ENCODE measurements around the gene LOXL3. TPM values are rescaled to one million over a fixed set of nuclear protein-coding genes. Genes with fewer than 3 reads are reported as not detected.
"Not testable (repeated sequence)": the region's sequence is repeated elsewhere in the genome, so short reads cannot be mapped to it uniquely, and the experiment has no call there.

Gene LOXL3
- total RNA-seq, 1 experiment from 2014 or later = 3.1 TPM

GRCh38 chr2:74496997-74497776, 56.6 kb downstream of the LOXL3 start:
- no peak for DNase-seq (ENCODE audit: extremely low read depth, low read depth)

- no peak for DNase-seq (ENCODE audit: extremely low read depth, low read depth)
These were observed 58.3 kb downstream of the LOXL3 start for GRCh38 chr2:74495440-74495839.

- no peak for DNase-seq (ENCODE audit: extremely low read depth, low read depth)
These were observed 60.2 kb downstream of the LOXL3 start for GRCh38 chr2:74493546-74493945.

- DNase-seq (ENCODE audit: extremely low read depth, low read depth) = no peak
These were observed 61.8 kb downstream of the LOXL3 start for GRCh38 chr2:74491648-74492544.

- DNase-seq (ENCODE audit: extremely low read depth, low read depth) = no peak
These were observed 63.8 kb downstream of the LOXL3 start for GRCh38 chr2:74489906-74490305.

- no peak for DNase-seq (ENCODE audit: extremely low read depth, low read depth)
These were observed 64.9 kb downstream of the LOXL3 start for GRCh38 chr2:74488643-74489481.

- no peak for DNase-seq (ENCODE audit: extremely low read depth, low read depth)
These were observed 67.6 kb downstream of the LOXL3 start for GRCh38 chr2:74486141-74486540.

- not testable (repeated sequence) for DNase-seq (ENCODE audit: extremely low read depth, low read depth)
These were observed 70.0 kb downstream of the LOXL3 start for GRCh38 chr2:74483675-74484164.

- DNase-seq (ENCODE audit: extremely low read depth, low read depth) = peak; percentile 94
These were observed 70.7 kb downstream of the LOXL3 start, which contains the start of the genes CCDC142 and TTC31 for GRCh38 chr2:74482801-74483674. TSS of gene CCDC142 (minus strand) at chr2:74482998. CDS start at chr2:74482837, 161 bp downstream. TSS of gene TTC31 (plus strand) at chr2:74483081. CDS start at chr2:74483096, 15 bp downstream.

Other genes starting within 250 kb of the LOXL3 start
- 0.40 and 1.6 TPM in 2 replicates for gene SLC4A5, start 210.5 kb downstream of the LOXL3 start, total RNA-seq (2014; rRNA removed; shearing (Covaris generic))
- gene DCTN1, start 173.6 kb downstream of the LOXL3 start, total RNA-seq (2014; rRNA removed; shearing (Covaris generic)) = 39.8 and 52.1 TPM in 2 replicates
- 1.2 and 2.2 TPM in 2 replicates for gene C2orf81, start 132.3 kb downstream of the LOXL3 start, total RNA-seq (2014; rRNA removed; shearing (Covaris generic))
- gene WDR54, start 132.2 kb downstream of the LOXL3 start, total RNA-seq (2014; rRNA removed; shearing (Covaris generic)) = 33.9 and 38.6 TPM in 2 replicates
- gene RTKN, start 112.0 kb downstream of the LOXL3 start, total RNA-seq (2014; rRNA removed; shearing (Covaris generic)) = 12.3 and 15.7 TPM in 2 replicates
- gene INO80B, start 98.9 kb downstream of the LOXL3 start, total RNA-seq (2014; rRNA removed; shearing (Covaris generic)) = 19.8 and 19.9 TPM in 2 replicates
- gene WBP1, start 95.5 kb downstream of the LOXL3 start, total RNA-seq (2014; rRNA removed; shearing (Covaris generic)) = 44.2 and 48.4 TPM in 2 replicates
- 58.9 TPM in 2 replicates for gene MOGS, start 88.6 kb downstream of the LOXL3 start, total RNA-seq (2014; rRNA removed; shearing (Covaris generic))
- gene MRPL53, start 81.3 kb downstream of the LOXL3 start, total RNA-seq (2014; rRNA removed; shearing (Covaris generic)) = 55.3 and 57.8 TPM in 2 replicates
- 15.6 and 17.6 TPM in 2 replicates for gene CCDC142, start 70.9 kb downstream of the LOXL3 start, total RNA-seq (2014; rRNA removed; shearing (Covaris generic))
- 20.4 and 23.8 TPM in 2 replicates for gene TTC31, start 70.9 kb downstream of the LOXL3 start, total RNA-seq (2014; rRNA removed; shearing (Covaris generic))
- gene LBX2, start 54.3 kb downstream of the LOXL3 start, total RNA-seq (2014; rRNA removed; shearing (Covaris generic)) = 0.95 and 1.9 TPM in 2 replicates
- 51.1 and 56.9 TPM in 2 replicates for gene PCGF1, start 46.2 kb downstream of the LOXL3 start, total RNA-seq (2014; rRNA removed; shearing (Covaris generic))
- gene TLX2, start 39.5 kb downstream of the LOXL3 start, total RNA-seq (2014; rRNA removed; shearing (Covaris generic)) = 0.40 and 0.43 TPM in 2 replicates
- 0.12 TPM in 1 of 2 replicates, not detected in the other for gene DQX1, start 27.7 kb downstream of the LOXL3 start, total RNA-seq (2014; rRNA removed; shearing (Covaris generic))
- gene AUP1, start 24.2 kb downstream of the LOXL3 start, total RNA-seq (2014; rRNA removed; shearing (Covaris generic)) = 149 and 161 TPM in 2 replicates
- 46.9 and 52.1 TPM in 2 replicates for gene HTRA2, start 24.0 kb downstream of the LOXL3 start, total RNA-seq (2014; rRNA removed; shearing (Covaris generic))
- gene DOK1, start 778 bp upstream of the LOXL3 start, total RNA-seq (2014; rRNA removed; shearing (Covaris generic)) = 19.3 and 22.1 TPM in 2 replicates
- not detected in 2 replicates for gene M1AP, start 94.4 kb upstream of the LOXL3 start, total RNA-seq (2014; rRNA removed; shearing (Covaris generic))
- gene SEMA4F, start 100.3 kb upstream of the LOXL3 start, total RNA-seq (2014; rRNA removed; shearing (Covaris generic)) = 6.4 and 7.1 TPM in 2 replicates

Measured in NCI-H460 (cell line).